HL-60/S4 treated with phorbol 12-myristate 13-acetate at 8.2 ng/mL for 4 days and 3 days (cell line): ENCODE data around the gene ATP13A3.

ENCODE experiments used
- in situ Hi-C: fragments of 300-500 bp; cut with MboI; formaldehyde crosslinking; loops from 2 replicates; pipeline ENCODE4 v1.15.0; 2022; ENCODE audit warnings: low sequenced_read_pairs

ATP13A3 gene

DNA sequence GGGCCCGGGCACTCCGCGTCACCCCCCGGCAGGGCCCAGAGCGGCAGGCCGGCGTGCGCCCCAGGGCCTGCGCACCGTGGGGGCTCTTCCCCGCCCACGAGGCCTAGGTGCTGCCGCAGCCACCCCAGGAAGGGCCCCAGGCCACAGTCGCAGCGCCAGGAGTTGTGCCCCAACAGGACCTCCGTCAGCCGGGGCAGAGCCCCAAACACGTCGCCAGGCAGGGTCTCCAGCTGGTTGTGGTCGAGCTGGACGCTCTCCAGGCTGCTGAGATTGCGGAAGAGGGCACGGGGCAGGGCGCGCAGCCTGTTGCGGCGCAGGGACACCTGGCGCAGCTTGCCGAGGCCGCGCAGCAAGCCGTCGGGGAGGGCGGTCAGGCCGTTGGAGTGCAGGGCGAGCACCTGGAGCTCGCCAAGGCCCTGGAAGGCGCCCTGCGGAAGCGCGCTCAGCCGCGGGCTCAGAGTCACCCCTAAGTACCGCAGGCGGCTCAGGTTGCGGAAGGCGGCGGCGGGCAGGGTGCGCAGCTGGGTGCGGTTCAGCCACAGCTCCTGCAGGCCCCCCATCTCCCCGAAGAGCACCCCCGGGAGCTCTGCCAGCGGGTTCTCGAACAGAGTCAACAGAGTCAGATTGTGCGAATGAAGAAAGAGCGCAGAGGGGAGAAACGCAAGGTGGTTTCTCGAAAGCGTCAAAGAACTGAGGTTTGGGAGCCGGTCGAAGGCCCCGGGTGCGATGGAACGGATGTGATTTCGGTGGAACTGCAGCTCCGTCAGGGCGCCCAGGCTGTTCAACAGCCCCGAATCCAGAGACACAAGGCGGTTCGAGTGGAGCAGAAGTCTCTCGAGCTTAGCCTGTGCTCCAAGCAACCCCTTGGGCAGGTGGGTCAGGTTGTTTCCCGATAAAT, 89.7 kb downstream of the ATP13A3 start:
- in situ Hi-C loops = no loop called here

DNA sequence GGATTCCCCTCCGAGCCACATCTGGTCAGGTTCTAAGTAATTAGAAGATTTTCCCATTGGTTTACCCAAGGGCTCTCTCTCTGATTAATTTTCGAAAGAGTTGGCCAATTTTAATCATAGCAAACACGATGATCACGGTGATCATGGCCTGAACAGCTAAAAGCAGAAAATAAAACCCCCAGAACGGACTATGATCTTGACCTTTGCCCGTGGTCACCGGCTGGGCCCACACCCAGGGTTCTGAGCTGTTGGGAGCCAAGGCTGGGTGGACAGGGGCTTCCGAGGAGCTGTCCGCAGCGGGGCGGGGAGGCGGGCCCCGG, 90.3 kb downstream of the ATP13A3 start:
- in situ Hi-C loops = no loop called here

DNA sequence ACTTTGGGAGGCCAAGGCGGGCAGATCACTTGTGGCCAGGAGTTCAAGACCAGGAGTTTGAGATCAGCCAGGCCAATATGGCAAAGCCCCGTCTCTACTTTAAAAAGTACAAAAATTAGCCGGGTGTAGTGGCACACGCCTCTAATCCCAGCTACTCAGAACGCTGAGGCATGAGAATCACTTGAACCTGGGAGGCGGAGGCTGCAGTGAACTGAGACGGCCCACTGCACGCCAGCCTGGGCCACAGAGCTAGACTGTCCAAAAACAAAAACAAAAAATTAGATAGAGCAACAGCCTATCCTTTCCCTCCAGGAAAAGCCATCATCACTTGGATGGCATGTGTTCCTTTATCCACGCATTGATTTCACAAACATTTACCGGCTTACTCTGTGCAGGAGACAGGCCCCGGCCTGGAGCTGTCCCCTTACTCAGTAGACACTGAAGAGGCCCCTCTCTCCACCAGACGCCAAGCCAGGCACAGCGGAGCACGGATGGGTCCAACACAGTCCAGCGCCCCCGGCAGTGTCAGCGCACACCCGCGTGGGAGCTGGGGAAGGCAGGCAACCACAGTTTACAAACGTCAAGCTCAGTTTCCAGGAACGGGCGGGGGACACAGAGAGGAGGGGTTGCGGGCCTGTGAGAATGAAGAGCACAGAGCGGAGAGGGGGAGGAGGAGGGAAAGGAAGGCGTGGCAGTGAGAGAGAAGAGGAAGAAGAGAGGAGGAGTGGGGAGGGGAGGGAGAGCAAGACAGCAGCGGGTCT, 90.8 kb downstream of the ATP13A3 start:
- in situ Hi-C loops = no loop called here

DNA sequence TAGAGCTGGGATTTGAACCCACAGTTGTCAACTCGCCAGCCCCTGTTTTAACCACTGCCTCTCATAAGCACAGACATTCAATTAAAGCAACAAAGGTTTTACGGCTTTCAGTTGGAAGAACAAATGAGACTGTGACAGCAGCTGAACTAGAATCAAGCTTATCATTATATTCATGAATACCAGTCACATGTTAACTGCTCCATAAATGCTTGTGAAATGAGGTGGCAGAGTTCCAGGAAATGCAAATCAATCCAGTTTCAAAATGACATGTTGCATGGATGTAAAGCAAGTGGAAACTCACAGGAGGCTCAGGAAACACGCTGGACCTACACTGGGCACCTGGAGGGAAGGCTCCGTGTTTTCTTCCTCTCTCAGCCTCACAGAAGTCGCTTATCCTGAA, 91.6 kb downstream of the ATP13A3 start:
- in situ Hi-C loops = no loop called here

DNA sequence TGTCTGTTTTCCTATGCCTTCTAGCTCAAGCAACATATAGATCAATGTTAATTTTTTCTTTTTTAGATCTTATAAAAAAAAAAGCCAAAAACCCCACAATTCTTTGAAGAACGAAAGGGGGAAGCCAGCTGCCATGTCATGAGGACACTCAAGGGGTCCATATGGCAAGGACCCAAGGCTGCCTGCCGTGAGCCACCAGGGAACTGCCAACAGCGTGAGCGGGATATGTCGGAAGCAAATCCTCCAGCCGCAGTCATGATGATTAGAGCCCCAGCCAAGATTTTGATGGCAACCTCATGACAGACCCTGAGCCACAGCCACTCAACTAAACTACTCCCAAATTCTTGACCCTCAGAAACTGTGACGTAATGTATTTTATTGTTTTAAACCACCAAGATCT, 94.2 kb downstream of the ATP13A3 start:
- in situ Hi-C loops = no loop called here

DNA sequence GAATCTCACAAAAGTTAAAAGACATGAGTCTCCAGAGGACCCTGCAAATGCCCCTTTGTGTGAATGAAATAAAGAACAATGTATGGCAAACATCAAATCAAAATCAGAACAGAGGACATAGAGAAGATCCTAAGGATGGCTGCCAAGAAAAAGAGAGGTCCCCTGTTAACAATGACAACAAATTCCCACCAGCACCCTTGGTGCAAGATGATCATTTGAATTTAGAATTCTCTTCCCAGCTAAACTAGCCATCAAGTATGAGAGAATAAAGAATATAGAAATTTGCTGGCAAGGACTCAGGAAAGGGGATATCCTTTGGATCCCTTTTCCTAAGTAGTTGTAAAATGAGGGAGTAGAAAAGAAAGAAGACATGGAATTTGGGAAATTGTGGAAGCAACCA, 96.0 kb downstream of the ATP13A3 start:
- in situ Hi-C loops = no loop called here

DNA sequence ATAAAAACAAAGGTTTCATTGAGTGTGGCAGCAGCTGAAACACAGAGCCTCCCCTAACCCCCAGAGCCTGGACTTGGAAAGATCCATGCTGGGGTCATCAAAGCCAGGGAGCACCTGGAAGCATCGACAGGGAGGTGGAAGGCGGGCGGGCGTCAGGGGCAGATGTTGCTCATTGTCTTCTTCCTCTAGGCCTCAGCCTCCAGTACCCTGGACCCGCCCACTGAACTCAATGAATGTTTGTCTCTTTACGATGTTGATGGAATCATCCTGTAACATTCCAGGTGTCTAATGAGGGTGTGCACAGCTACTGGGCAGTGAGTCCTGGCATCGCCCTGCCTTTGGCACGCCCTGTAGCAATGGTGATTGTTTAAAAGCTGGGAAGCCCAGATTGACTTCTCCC, 97.5 kb downstream of the ATP13A3 start:
- in situ Hi-C loops = no loop called here

DNA sequence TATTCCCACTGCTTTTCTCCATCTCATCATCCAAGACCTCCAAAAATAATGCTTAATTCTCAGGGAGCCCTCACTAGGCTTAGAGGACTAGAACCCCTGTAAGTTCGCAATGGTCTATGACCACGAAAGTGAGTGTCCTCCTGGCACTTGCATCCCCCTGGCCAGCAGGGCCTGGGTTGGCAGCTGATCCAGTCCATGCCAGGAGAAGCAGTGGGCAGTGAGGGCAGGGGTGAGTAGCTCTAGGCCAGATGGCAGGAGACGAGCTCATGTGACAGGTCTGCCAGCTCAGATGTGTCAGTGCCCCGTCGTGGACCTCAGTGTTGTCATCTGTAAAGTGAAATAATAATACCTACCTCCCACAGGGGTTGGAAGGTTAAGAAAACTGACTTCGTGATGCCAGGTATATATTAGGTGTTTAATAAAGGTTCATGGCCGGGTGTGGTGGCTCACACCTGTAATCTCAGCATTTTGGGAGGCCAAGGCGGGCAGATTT, 98.8 kb downstream of the ATP13A3 start:
- in situ Hi-C loops = no loop called here

DNA sequence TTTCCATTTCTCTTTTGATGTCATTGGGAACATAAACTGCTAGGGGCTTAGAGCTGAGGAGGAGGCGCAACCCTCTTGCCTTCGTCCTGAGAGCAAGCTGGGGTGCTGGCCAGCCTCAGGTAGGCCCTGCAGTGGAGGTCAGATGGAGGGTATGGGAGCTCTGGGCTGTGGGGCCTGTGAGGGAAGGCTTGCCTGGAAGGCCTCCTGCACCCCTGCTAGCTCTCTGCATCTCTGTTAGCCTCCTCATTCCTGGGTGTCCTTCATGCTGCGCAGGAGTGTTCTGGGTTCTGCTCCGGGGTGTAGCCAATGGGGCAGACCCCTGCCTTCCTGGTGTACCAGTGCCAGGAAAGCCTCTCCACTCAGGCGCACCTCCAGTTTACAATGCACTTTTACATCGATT, 99.5 kb downstream of the ATP13A3 start:
- in situ Hi-C loops = no loop called here

DNA sequence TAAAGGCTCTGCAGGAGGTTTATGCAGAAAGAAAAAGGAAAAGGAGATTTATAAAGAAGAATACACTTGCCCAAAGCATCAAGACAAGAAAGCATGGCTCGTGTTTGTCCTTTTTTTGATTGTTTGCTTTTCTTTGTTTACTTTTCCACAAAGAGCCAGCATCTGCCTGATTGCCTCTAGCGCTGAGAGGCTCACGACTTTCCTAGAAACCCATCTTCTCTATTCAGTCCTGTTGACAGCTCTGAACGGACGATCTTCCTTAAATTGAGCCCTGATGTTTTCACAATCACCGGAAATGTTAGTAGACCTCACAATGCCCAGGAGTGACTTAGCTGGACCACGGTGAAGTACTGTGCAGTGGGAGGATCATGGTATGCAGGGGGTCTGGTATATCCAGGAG, 100.2 kb downstream of the ATP13A3 start:
- in situ Hi-C loops = no loop called here

DNA sequence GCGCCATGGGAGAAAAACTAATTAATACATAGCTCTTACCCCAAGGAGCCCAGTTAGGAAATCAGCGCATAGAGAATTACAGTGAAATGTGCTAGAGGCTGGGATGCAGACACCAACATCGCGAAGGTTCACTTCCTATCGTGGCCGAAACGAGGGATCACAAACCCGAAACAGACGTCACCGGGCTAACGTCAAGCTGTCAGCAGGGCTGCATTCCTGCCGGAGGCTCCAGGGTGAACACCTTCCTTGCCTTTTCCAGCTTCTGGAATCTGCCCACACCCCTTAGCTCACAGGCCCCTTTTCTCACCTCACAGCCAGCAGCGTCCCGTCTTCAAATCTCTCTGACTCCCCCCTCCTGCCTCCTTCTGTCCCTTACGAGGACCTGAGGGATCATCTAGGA, 100.7 kb downstream of the ATP13A3 start:
- in situ Hi-C loops = no loop called here

DNA sequence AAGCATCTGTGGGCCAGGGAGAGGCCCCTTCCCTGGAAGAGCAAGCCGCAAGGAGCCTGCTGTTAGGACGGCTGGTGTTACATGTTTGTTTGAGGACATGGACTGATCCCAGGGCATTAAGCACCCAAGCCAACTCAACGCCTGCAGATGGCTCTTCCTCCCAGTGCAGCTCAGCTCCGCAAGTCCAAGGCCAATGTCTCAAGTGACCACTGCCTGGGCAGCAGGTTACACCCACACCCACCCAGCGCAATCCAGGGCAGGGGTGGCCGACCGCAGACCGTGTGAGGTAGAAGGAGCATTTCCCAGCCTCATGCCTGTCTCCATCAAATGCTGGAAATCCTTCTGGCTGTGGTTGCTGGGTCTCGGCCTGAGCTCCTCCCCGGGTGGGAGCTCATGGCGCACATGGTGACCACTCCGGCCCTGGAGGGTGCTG, 102.2 kb downstream of the ATP13A3 start:
- in situ Hi-C loops = no loop called here

DNA sequence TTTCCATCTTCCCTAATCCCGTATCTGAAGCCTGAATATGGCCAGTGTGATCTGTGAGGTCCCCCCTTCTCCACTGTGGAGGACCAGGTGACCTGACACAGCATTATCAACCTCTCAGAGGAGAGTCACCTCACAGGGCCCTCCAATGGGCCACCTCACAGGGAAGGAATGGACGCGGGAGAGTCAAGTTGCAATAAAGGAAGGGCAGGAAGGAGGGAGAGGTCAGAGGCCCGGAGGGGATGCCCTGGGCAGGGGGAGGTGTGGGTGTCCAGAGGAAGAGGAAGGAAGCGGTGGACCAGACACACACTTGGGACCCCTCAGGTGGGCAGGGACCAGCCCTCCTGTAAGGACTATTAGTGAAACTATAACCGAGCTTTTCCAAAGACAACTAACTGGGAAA, 102.6 kb downstream of the ATP13A3 start:
- in situ Hi-C loops = no loop called here

DNA sequence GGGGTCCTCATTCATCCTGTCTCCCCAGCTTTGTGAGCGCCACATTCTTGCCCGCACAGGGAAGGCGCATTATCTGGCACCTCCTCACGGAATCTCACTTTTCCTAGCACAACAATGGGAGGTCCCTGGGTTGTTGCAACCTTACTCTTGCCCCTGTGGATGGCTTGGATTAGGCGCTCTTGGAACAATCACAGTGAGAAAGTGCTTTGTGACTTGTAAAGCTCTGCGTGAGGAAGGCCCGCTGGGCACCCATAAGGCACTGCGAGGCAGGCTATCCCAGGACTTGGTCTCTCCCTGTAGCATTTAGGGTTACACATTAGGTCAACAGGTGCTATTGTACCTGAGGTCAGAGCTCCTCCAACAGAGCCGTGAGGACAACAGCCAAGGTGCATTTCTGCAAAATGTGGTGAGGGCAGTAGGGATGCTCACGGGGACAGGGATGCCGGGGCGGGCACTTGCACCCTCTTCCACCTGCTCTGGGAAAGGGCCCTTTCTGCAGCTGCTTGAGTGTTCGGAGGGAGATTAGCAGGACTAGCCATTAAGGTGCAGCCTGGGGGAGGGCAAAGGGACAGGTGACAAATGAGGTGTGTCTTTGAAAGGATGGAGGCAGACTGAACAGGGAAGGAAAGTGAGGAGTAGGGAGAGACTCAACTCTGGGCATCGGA, 103.4 kb downstream of the ATP13A3 start:
- in situ Hi-C loops = no loop called here

DNA sequence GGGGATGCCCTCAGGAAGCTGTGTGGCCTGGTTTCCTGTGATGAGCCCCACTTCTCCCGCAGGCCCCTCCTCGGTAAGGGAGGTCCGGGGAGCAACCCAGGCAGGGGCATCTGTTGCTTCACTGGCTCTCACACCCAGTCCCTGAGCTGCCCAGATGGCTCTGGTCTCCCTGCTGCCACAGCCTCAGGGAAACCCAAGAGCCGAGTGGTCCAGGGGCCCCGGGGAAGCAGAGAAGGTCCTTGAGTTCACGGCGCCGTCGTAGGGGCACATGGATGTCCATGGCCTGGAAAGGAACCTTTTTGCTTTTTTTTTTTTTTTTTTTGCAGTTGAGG, 103.9 kb downstream of the ATP13A3 start:
- in situ Hi-C loops = no loop called here

DNA sequence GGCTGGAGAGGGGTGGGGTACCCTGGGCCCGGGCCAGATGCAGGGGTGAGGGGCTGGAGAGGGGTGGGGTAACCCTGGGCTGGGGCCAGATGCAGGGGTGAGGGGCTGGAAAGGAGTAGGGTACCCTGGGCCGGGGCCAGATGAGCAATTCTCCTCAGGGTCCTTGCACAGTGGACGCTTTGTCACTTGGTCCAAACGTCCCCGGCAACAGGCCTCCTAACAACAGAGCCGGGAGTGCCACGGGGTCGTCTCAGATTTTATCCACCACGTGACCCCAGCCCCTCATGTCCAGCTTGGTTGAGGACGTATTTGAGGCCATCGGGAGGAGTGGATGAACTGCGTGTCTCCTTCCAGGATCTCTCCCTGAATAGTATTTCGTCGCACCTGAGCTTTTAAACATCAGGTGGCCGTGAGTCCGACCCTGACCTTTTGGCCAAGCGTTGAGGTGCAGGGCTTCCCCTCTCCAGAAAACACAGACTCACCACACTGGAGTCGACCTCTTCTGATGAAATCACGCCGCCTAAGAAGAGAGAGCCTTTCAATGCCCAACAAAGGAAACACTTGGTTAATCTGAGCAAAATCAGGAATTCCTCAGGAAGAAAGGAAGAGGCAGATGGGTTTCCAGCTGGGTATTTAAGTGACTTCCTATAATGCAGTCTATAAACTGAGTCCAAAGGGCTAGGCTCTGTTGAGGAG, 104.5 kb downstream of the ATP13A3 start:
- in situ Hi-C loops = no loop called here

DNA sequence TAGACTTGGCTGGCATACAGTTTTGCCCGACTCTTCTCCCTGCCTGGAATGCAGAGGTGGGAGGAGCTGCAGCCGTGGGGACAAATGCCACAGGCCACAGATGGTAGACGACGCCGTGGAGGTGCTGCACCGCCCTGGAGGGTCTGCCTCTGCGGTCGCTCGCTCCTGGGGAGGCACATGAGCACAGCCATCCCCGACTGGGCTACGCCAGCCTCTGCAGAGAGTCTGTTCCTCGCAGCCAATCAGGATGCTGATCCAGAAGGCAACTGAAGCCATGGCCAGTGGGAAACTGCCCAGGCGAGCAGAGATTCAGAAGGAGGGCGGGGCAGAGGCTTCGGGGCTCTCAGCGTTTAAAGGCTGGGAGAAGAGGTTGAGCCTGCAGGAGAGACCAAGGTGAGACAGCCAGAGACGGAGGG, 105.3 kb downstream of the ATP13A3 start:
- in situ Hi-C loops = no loop called here

DNA sequence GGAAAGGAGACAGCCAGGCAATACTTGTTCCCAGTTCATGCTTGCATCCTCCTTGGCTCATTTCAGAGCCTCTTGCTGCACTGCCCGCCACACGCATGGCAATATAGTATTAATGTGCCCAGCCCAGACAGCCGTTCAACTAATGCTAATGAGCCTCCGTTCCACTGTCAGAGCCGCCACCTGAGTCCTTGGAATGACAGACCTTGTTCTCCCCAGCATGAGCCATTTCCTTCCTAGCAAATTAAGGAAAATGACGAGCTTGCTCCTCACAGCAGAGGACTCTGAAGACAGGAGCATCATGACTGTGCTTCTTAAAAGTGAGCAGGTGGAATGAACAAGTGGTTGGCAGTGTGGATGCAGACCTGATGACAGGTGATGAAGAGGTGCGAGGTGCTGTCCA, 106.5 kb downstream of the ATP13A3 start:
- in situ Hi-C loops = no loop called here

DNA sequence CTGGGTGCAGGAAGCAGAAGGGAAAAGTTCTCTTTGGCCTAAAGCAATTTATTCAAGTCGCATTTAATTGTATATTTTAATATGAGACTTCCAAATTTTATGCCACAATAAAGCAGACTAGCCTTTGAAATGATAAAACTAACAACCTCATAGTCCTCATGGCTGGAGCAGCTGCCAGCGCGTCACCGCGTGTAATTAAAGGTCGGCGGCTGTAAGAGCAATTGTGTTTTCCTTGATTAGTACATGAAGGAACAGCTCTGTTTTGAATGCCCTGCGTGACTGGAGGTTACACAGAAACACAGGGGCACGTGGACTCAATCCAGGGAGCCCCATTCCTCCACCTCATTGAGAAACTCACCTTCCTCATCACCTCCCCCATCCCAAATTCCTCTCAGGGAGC, 107.2 kb downstream of the ATP13A3 start:
- in situ Hi-C loops = no loop called here

DNA sequence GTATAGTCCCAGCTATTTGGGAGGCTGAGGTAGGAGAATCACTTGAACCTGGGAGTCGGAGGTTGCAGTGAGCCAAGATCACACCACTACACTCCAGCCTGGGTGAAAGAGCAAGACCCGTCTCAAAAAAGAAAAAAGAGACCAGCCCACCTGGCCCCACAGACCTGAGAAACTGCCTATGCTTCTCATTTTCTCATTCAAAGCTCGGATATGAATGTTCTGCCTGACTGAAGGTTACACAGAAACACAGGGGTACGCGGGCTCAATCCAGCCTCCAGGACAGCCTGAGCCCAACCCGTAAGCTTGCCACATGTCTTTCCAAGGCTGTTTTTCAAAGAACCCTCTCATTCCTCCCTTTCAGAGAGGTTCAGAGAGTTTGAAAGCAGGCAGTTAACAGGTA, 107.6 kb downstream of the ATP13A3 start:
- in situ Hi-C loops = no loop called here

DNA sequence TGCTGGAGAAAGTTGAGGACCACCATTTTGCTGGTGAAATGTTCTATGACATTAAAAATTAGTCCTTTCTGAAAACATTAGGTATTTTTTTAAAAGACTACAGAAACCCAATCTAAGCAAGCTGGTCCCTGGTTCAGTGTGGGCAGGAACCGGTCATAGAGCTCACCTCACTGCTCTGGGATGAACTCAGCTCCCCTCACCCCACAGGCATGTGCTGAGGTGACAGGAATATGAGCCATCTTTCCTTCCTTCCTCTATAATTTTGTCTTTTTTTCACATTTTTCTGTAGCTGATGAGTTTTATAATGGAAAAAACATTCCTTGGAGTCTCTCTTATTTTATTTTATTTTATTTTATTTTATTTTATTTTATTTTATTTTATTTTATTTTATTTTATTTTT, 109.1 kb downstream of the ATP13A3 start:
- in situ Hi-C loops = no loop called here
